K562 (cell line): ENCODE measurements around the gene FSTL3. TPM values are rescaled to one million over a fixed set of nuclear protein-coding genes. Genes with fewer than 3 reads are reported as not detected.
A peak's percentile ranks its signal among the peaks of the same experiment; 100 is the strongest.

Experiments used
- AFF4 ChIP-seq: sonication (generic); formaldehyde crosslinking; IDR thresholded peaks from 2 replicates; pipeline ENCODE4 v1.8.0; 2023; ENCODE audit warnings: mild to moderate bottlenecking, missing genetic modification reagents
- CHAMP1 ChIP-seq: fragments of 450-650 bp; IDR thresholded peaks from 2 replicates; pipeline ENCODE4 v1.6.1; 2016; ENCODE audit warnings: mild to moderate bottlenecking
- DACH1 ChIP-seq: fragments of 450-650 bp; IDR thresholded peaks from 2 replicates; pipeline ENCODE4 v1.6.1; 2018; ENCODE audit not compliant: partially characterized antibody
- DDX20 ChIP-seq: fragments of 450-650 bp; IDR thresholded peaks from 2 replicates; pipeline ENCODE4 v1.6.1; 2016; ENCODE audit warnings: missing genetic modification characterization, low read depth, mild to moderate bottlenecking, missing compliant biosample characterization, moderate library complexity
- FOXA1 ChIP-seq: fragments of 450-650 bp; IDR thresholded peaks from 2 replicates; pipeline ENCODE4 v1.6.1; 2016; ENCODE audit warnings: mild to moderate bottlenecking, borderline replicate concordance
- HNRNPK ChIP-seq: fragments of 200-400 bp; formaldehyde crosslinking; IDR thresholded peaks from one replicate; pipeline ENCODE4 v1.6.1; 2018; ENCODE audit warnings: mild to moderate bottlenecking, low read depth, low read length; ENCODE audit not compliant: poor library complexity, severe bottlenecking
- IFI16 ChIP-seq: fragments of 250-450 bp; sonication (Bioruptor Pico); IDR thresholded peaks from 2 replicates; pipeline ENCODE4 v2.1.2; 2022; ENCODE audit warnings: mild to moderate bottlenecking, inconsistent platforms
- KHSRP ChIP-seq: fragments of 450-650 bp; IDR thresholded peaks from 2 replicates; pipeline ENCODE4 v1.6.1; 2017
- RBFOX2 ChIP-seq: fragments of 200-400 bp; formaldehyde crosslinking; IDR thresholded peaks from 2 replicates; pipeline ENCODE4 v1.6.1; 2017; ENCODE audit warnings: low read depth, mild to moderate bottlenecking, low read length, moderate library complexity
- RNF219 ChIP-seq: fragments of 250-450 bp; sonication (Bioruptor Pico); IDR thresholded peaks from 2 replicates; pipeline ENCODE4 v1.5.0; 2022; ENCODE audit warnings: mild to moderate bottlenecking
- SIN3A ChIP-seq, 2 experiments: fragments of 150-350 bp in 1 of 2; IDR thresholded peaks; 2 replicates each; pipeline ENCODE4 v1.6.1; 2011 to 2016; ENCODE audit warnings: borderline replicate concordance in 2 of 2, low read depth in 2 of 2, low read length in 2 of 2, mild to moderate bottlenecking in 2 of 2, moderate library complexity in 2 of 2; ENCODE audit not compliant: control insufficient read depth in 1 of 2
- THRAP3 ChIP-seq: fragments of 450-650 bp; IDR thresholded peaks from 2 replicates; pipeline ENCODE4 v1.6.1; 2016; ENCODE audit warnings: mild to moderate bottlenecking, inconsistent platforms, borderline replicate concordance
- TRIM25 ChIP-seq: fragments of 450-650 bp; IDR thresholded peaks from 2 replicates; pipeline ENCODE4 v1.7.0; 2016; ENCODE audit warnings: borderline replicate concordance
- ZBTB17 ChIP-seq: fragments of 450-650 bp; formaldehyde crosslinking; IDR thresholded peaks from 2 replicates; pipeline ENCODE4 v1.4.0; 2020; ENCODE audit warnings: mild to moderate bottlenecking
- ZNF780A ChIP-seq: fragments of 250-450 bp; sonication (Bioruptor Pico); IDR thresholded peaks from 2 replicates; pipeline ENCODE4 v1.5.0; 2021; ENCODE audit warnings: mild to moderate bottlenecking
- polyA plus RNA-seq, 8 experiments: library from polyadenylated mRNA; depleted of rRNA in 4 of 8; stranded (reverse) in 5 of 8; unstranded in 3 of 8; fragments of >200 nt; fragmentation: Nextera tagmentation in 2 of 8; fragmentation: Illumina TruSeq in 1 of 8; extraction: Ambion mirVana in 2 of 8; extraction: Trizol in 1 of 8; gene quantifications; 2 replicates each; pipeline versions ENCODE4 v1.2.1 to v1.2.3, GENCODE V29; 2011 to 2014; ENCODE audit warnings: inconsistent platforms in 1 of 8, missing spikeins in 1 of 8
- total RNA-seq, 7 experiments: library from RNA; depleted of rRNA in 6 of 7; stranded (reverse); fragments of >200 nt in 6 of 7; fragmentation: Illumina TruSeq in 2 of 7; extraction: Trizol in 2 of 7; gene quantifications; 2 replicates each; pipeline versions ENCODE4 v1.2.1 to v1.2.3, GENCODE V29; 2011 to 2021; ENCODE audit warnings: low replicate concordance in 1 of 7

Gene FSTL3
- total and polyA plus RNA-seq, 9 of the 15 experiments (the other 6 are each of a cell fraction or from before 2014, with no cell fraction given), result 0.35 to 6.8 (median 4.2) TPM; not detected in 1

GRCh38 chr19:639253-640160 lies 36.7 kb upstream of the FSTL3 start, which contains the start of gene FGF22 (continued):
- no peak for TF ChIP-seq IFI16 (CRISPR knock-in tag)
- TF ChIP-seq ZNF780A (CRISPR knock-in tag), result no peak
- no peak for TF ChIP-seq ZBTB17 (CRISPR knock-in tag)
- TF ChIP-seq RBFOX2, result peak; percentile 44
- no peak for TF ChIP-seq CHAMP1
- no peak for TF ChIP-seq THRAP3
- no peak for TF ChIP-seq RNF219 (CRISPR knock-in tag)
- no peak for TF ChIP-seq DDX20 (tag)
- TF ChIP-seq SIN3A (IDR thresholded peaks at IDR 0.05; ENCODE audit: borderline replicate concordance in 2 of 2, control insufficient read depth in 1 of 2, low read depth in 2 of 2, low read length in 2 of 2), result peak; percentile 31 to 44; a peak in 1 of 4 replicates
- no peak for TF ChIP-seq DACH1
- no peak for TF ChIP-seq AFF4 (CRISPR knock-in tag)
- no peak for TF ChIP-seq TRIM25
- TF ChIP-seq FOXA1, result no peak
- TF ChIP-seq KHSRP, result no peak
- no peak for TF ChIP-seq HNRNPK
